Lower lobe of right lung (tissue), 2 donors: ENCODE data around the gene MRPS10. TPM values are rescaled to one million over a fixed set of nuclear protein-coding genes. Genes with fewer than 3 reads are reported as not detected.

Experiments used
- ATAC-seq, 2 donors: fragments of 200-7000 bp; cut with Tn5 transposase; one replicate each; pipeline ENCODE4 v1.9.1; 2020 to 2022; ENCODE audit warnings: mild to moderate bottlenecking in 2 of 2, moderate library complexity in 2 of 2
- DNase-seq: peaks from one replicate; pipeline ENCODE4 v3.0.0-alpha.2; 2020
- H3K27ac ChIP-seq: fragments of 200-600 bp; one replicate; pipeline ENCODE4 v1.8.0; 2022
- H3K27me3 ChIP-seq: fragments of 200-600 bp; one replicate; pipeline ENCODE4 v1.8.0; 2022; ENCODE audit warnings: low read depth
- H3K36me3 ChIP-seq: fragments of 200-600 bp; one replicate; pipeline ENCODE4 v1.8.0; 2022; ENCODE audit warnings: mild to moderate bottlenecking
- H3K4me1 ChIP-seq: fragments of 200-600 bp; one replicate; pipeline ENCODE4 v1.8.0; 2022
- H3K4me3 ChIP-seq: fragments of 200-600 bp; one replicate; pipeline ENCODE4 v1.8.0; 2022; ENCODE audit warnings: mild to moderate bottlenecking
- H3K9me3 ChIP-seq: fragments of 200-600 bp; one replicate; pipeline ENCODE4 v1.8.0; 2022
- CTCF ChIP-seq: fragments of 200-600 bp; IDR thresholded peaks from one replicate; pipeline ENCODE4 v1.8.0; 2022; ENCODE audit warnings: antibody characterized with exemption, mild to moderate bottlenecking
- intact Hi-C: fragments of 100-400 bp; cut with DNase I; formaldehyde crosslinking; loops from one replicate; pipeline ENCODE4 v1.11.0; 2022
- total RNA-seq: library from RNA; stranded (reverse); fragmentation: NEBNext Ultra II Directional; extraction: Animal tissue kit (Norgen Biotek cat#: 25700); gene quantifications from one replicate; pipeline ENCODE4 v1.2.1, GENCODE V29; 2021
- donor health status: DM: no; HTN: yes; CAD: no; lungs with severe emphysema.

Gene MRPS10
- total RNA-seq, 1 donor from 2014 or later: 23.6 TPM

DNA sequence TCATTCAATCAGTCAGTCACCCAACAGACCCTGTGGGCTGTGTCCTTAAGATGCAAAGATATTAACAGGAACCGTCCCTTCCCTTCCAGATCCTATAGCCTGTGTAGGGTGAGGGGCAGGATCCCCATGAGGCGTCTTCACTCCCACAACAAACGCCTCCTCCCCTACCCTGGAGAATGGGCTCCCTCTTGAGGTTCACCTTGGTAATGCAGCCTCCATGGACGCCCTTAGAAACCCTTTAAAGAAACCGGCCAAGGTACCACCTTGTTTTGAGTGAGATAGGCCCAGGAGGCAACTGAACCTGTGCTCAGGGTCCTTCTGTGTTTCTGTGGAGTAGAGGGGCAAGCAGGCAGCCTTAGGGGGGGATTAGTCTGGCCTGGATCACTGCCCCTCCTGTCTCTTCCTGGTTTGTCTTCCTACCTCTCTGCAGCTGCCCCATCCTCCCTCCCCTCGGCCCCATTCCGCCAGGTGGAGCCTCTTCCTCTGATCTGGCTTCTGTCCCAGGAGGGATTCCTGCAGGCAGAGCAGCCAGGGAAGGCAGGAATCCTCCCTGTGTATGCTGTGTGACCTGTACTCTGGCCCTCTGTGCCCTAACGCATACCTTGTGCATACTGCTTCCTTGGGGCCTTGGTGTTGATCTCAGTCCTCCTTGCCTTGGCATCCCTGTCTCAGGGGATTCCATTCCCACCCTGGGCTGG is 51.1 kb downstream of the MRPS10 start:
- no peak for DNase-seq
- Histone ChIP-seq H3K4me3 (no peak overlapping the region), H3K27ac (no peak overlapping the region), H3K9me3 (no peaks in the 10 kb centered on the region), H3K36me3 (no peaks in the 10 kb centered on the region), H3K27me3 (no peaks in the 10 kb centered on the region), H3K4me1 (no peaks in the 10 kb centered on the region)
- peak; percentile 86 to 87 for ATAC-seq
- TF ChIP-seq CTCF: peak; percentile 97
- intact Hi-C loops: loop anchor here (10.0 kb wide), 1 partner anchor 92 kb away; no protein-coding TSS in a partner anchor

DNA sequence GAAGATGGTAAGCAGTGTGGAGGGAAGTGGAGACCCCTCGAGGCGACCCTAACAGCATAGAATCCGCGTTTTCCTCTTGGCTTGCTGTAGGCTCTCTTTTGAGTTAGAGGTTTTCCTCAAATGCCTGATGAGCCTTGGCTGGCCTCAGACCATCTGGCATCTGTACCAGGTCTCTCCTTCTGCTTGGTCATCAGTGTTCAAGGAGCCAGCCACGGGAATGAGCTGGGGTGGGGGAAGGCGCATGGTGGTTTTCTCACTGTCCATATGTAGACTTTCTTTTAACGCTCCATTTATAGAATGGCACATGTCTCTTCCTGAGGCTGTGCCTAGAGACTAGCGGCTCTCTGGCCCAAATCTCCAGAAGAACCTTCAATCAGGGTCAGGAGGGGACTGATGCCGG is 52.6 kb downstream of the MRPS10 start:
- Histone ChIP-seq H3K9me3 (no peaks in the 10 kb centered on the region), H3K27me3 (no peaks in the 10 kb centered on the region), H3K4me3 (no peak overlapping the region), H3K4me1 (no peaks in the 10 kb centered on the region), H3K36me3 (no peaks in the 10 kb centered on the region), H3K27ac (no peak overlapping the region)
- no peak for DNase-seq
- ATAC-seq: no peak
- no peak for TF ChIP-seq CTCF
- intact Hi-C loops: loop anchor here (10.0 kb wide), 1 partner anchor 90 kb away; no protein-coding TSS in a partner anchor

DNA sequence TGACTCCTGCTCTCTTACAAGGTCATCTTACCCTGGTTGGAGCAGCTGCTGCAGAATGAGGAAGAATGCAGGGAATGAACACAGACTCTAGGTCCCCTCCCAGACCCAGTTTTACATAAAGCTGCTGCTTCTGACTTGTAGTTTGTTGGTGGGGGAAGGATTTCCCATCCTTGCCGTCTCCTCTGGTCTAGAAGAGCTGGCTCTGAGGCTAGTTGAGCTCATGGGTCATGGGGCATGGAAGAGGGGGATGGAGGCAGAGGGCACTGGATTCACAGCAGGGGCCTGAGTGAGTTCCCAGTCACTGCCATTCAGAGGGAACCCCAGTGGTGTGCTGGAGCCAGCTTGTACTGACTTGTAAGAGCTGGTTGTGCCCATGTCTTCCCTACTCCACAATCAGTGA is 53.7 kb downstream of the MRPS10 start:
- no peaks in the 10 kb centered on the region for H3K9me3 ChIP-seq

GRCh38 chr6:42162812-42163211 is 54.8 kb downstream of the MRPS10 start:
- no peak overlapping the region for H3K27ac ChIP-seq
- H3K9me3 ChIP-seq: no peaks in the 10 kb centered on the region
- intact Hi-C loops: loop anchor here (10.0 kb wide), 1 partner anchor 88 kb away; no protein-coding TSS in a partner anchor
- no peaks in the 10 kb centered on the region for H3K27me3 ChIP-seq
- no peaks in the 10 kb centered on the region for H3K36me3 ChIP-seq
- H3K4me1 ChIP-seq: no peaks in the 10 kb centered on the region
- DNase-seq (no peak), ATAC-seq (no peak)
- no peak for TF ChIP-seq CTCF
- no peak overlapping the region for H3K4me3 ChIP-seq

More for the DNA sequence above, 53.7 kb downstream of the MRPS10 start:
- Histone ChIP-seq H3K4me1 (no peaks in the 10 kb centered on the region), H3K4me3 (no peak overlapping the region), H3K27me3 (no peaks in the 10 kb centered on the region), H3K36me3 (no peaks in the 10 kb centered on the region), H3K27ac (no peak overlapping the region)
- no peak for TF ChIP-seq CTCF
- no peak for ATAC-seq
- DNase-seq: no peak
- intact Hi-C loops: loop anchor here (10.0 kb wide), 1 partner anchor 89 kb away; no protein-coding TSS in a partner anchor

DNA sequence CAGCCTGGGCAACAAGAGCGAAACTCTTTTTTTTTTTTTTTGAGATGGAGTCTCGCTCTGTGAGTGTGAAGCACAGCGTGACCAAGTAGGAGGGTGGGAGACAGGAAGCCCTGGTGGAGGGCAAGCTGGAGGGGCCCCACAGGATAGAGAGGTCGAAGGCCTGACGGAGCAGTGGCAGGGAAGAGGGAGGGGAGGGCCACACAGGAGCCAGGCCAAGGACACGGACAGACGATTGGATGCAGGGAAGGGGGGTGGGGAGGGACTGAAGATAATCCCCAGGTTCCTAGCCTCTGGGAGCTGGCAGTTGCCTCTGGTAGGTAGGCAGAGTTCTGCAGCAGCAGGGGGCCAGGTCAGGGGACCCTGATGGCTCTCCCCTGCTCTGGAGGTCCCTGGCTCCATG is 55.3 kb downstream of the MRPS10 start:
- Histone ChIP-seq H3K4me1 (no peaks in the 10 kb centered on the region), H3K4me3 (no peak overlapping the region), H3K27ac (no peak overlapping the region), H3K36me3 (no peaks in the 10 kb centered on the region), H3K27me3 (no peaks in the 10 kb centered on the region), H3K9me3 (no peaks in the 10 kb centered on the region)
- intact Hi-C loops: loop anchor here (10.0 kb wide), 1 partner anchor 88 kb away; no protein-coding TSS in a partner anchor
- DNase-seq (no peak), ATAC-seq (no peak)
- TF ChIP-seq CTCF: no peak
